DOHH2 (cell line): Measurements from ENCODE around the gene ZSCAN5A.

ENCODE experiments used
- H3F3A ChIP-seq: fragments of 200-600 bp; sonication (generic), shearing (Covaris generic); 2 replicates; pipeline ENCODE4 v1.6.0; 2016; ENCODE audit warnings: antibody characterized with exemption, mild to moderate bottlenecking; ENCODE audit not compliant: control insufficient read depth, insufficient read depth
- H3K27ac ChIP-seq: fragments of 200-600 bp; sonication (generic); 2 replicates; pipeline ENCODE4 v1.5.1; 2014; ENCODE audit warnings: low read depth, mild to moderate bottlenecking, low read length, moderate library complexity
- H3K27me3 ChIP-seq: fragments of 200-600 bp; sonication (generic); 2 replicates; pipeline ENCODE4 v1.6.1; 2014; ENCODE audit warnings: mild to moderate bottlenecking, low read length, mixed read lengths; ENCODE audit not compliant: control insufficient read depth
- H3K36me3 ChIP-seq: fragments of 200-600 bp; sonication (generic); 2 replicates; pipeline ENCODE4 v1.6.1; 2014; ENCODE audit warnings: mild to moderate bottlenecking, low read length, moderate library complexity, mixed read lengths; ENCODE audit not compliant: control insufficient read depth
- H3K4me1 ChIP-seq: fragments of 200-600 bp; sonication (generic); 2 replicates; pipeline ENCODE4 v1.6.1; 2014; ENCODE audit warnings: mild to moderate bottlenecking, low read length, mixed read lengths; ENCODE audit not compliant: control insufficient read depth
- H3K4me2 ChIP-seq: fragments of 200-600 bp; sonication (generic); 2 replicates; pipeline ENCODE4 v1.6.0; 2014; ENCODE audit warnings: mild to moderate bottlenecking, low read length, moderate library complexity
- H3K4me3 ChIP-seq: fragments of 200-600 bp; sonication (generic); 2 replicates; pipeline ENCODE4 v1.5.1; 2014; ENCODE audit warnings: mild to moderate bottlenecking, low read length, mixed read lengths
- H3K79me2 ChIP-seq: fragments of 200-600 bp; sonication (generic); 2 replicates; pipeline ENCODE4 v1.6.1; 2014; ENCODE audit warnings: mild to moderate bottlenecking, low read length, mixed read lengths; ENCODE audit not compliant: control insufficient read depth
- H3K9me2 ChIP-seq: fragments of 200-600 bp; sonication (generic); replicated peaks from 2 replicates; pipeline ENCODE4 v1.6.1; 2014; ENCODE audit warnings: mild to moderate bottlenecking, low read length, mixed read lengths; ENCODE audit not compliant: control insufficient read depth
- H3K9me3 ChIP-seq: fragments of 200-600 bp; sonication (generic); 2 replicates; pipeline ENCODE4 v1.6.1; 2014; ENCODE audit warnings: antibody characterized with exemption, low read length, mixed read lengths; ENCODE audit not compliant: control insufficient read depth, insufficient read depth
- H4K20me1 ChIP-seq: fragments of 200-600 bp; sonication (generic); 2 replicates; pipeline ENCODE4 v1.6.0; 2014; ENCODE audit warnings: low read depth, mild to moderate bottlenecking, antibody characterized with exemption, low read length, moderate library complexity; ENCODE audit not compliant: control insufficient read depth, insufficient read depth
- CTCF ChIP-seq: fragments of 200-600 bp; sonication (generic); IDR thresholded peaks from one replicate; pipeline ENCODE4 v1.5.1; 2014; ENCODE audit warnings: antibody characterized with exemption, mild to moderate bottlenecking, low read depth, low read length; ENCODE audit not compliant: poor library complexity, severe bottlenecking
- EZH2phosphoT487 ChIP-seq: fragments of 200-600 bp; sonication (generic); IDR thresholded peaks from 2 replicates; pipeline ENCODE4 v1.6.1; 2017; ENCODE audit warnings: borderline replicate concordance, mild to moderate bottlenecking, antibody characterized with exemption, low read length, moderate library complexity, mixed read lengths

Gene ZSCAN5A

GRCh38 chr19:56301155-56301554 lies 13.5 kb downstream of the ZSCAN5A start:
- no peak overlapping the region for H3K27ac ChIP-seq
- H3K36me3 ChIP-seq = no peaks in the 10 kb centered on the region
- H3K4me3 ChIP-seq = no peak overlapping the region
- H3K79me2 ChIP-seq = no peaks in the 10 kb centered on the region
- no peak overlapping the region for H3K4me2 ChIP-seq
- no peaks in the 10 kb centered on the region for H3K9me2 ChIP-seq
- H3K9me3 ChIP-seq = no peaks in the 10 kb centered on the region
- H4K20me1 ChIP-seq = no peaks in the 10 kb centered on the region
- TF ChIP-seq EZH2phosphoT487 (no peak), CTCF (no peak)
- no peaks in the 10 kb centered on the region for H3K27me3 ChIP-seq
- H3K4me1 ChIP-seq = no peaks in the 10 kb centered on the region
- no peaks in the 10 kb centered on the region for H3F3A ChIP-seq

GRCh38 chr19:56299688-56300087 lies 15.0 kb downstream of the ZSCAN5A start:
- Histone ChIP-seq H3K9me2 (no peaks in the 10 kb centered on the region), H3K4me1 (no peaks in the 10 kb centered on the region), H3K27ac (no peak overlapping the region), H3K79me2 (no peaks in the 10 kb centered on the region), H3K27me3 (no peaks in the 10 kb centered on the region), H3K4me3 (no peak overlapping the region), H3K4me2 (no peak overlapping the region), H3K36me3 (no peaks in the 10 kb centered on the region), H4K20me1 (no peaks in the 10 kb centered on the region), H3F3A (no peaks in the 10 kb centered on the region), H3K9me3 (no peaks in the 10 kb centered on the region)
- TF ChIP-seq EZH2phosphoT487 = no peak
- no peak for TF ChIP-seq CTCF

- Histone ChIP-seq H3K4me2 (no peak overlapping the region), H3K27ac (no peak overlapping the region), H3K9me2 (no peaks in the 10 kb centered on the region), H3K4me3 (no peak overlapping the region), H3K79me2 (no peaks in the 10 kb centered on the region), H3K36me3 (no peaks in the 10 kb centered on the region), H4K20me1 (no peaks in the 10 kb centered on the region), H3K27me3 (no peaks in the 10 kb centered on the region), H3K9me3 (no peaks in the 10 kb centered on the region), H3F3A (no peaks in the 10 kb centered on the region), H3K4me1 (no peaks in the 10 kb centered on the region)
- TF ChIP-seq CTCF = no peak
- TF ChIP-seq EZH2phosphoT487 = no peak
These were observed 17.6 kb downstream of the ZSCAN5A start for GRCh38 chr19:56297010-56297409.
